AG08395 (cell line): ENCODE measurements around the gene AHNAK2.

ENCODE experiments used
- DNase-seq: peaks from one replicate; pipeline ENCODE4 v3.0.0; 2012; ENCODE audit warnings: mixed read lengths, low spot score

Gene AHNAK2

DNA sequence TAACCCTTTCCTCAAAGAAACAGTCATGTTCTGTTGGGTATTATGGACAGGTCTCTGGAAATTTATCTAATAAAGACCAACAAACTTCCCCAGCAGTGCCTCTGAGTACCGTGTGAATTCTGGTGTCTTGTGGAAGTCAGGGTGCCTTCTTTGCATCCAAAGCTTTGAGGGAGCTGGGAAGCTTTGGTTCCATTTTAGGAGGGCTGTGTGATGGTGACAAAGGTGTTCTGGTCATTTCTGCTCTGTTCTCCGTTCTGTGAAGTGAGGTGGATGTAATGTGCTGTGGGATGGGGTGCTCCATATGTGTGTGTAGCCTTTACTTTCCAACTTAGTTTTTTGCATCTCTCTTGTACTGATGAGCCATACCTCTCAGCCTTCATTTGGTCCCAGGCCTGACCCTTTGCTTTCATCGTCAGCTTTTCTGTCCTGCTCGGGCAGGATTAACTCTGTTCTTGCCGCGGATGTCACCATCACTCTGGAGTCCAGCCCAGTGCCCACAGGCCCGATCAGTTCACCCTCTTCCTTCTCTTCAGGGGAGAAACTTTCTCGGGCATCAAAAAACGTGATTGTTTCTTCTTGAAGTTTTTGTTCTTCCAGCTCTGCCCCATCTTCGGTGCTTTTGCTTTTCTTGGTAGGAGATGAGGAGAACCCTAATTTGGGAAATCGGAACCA lies 40.3 kb downstream of the AHNAK2 start:
- DNase-seq = peak; percentile 1

DNA sequence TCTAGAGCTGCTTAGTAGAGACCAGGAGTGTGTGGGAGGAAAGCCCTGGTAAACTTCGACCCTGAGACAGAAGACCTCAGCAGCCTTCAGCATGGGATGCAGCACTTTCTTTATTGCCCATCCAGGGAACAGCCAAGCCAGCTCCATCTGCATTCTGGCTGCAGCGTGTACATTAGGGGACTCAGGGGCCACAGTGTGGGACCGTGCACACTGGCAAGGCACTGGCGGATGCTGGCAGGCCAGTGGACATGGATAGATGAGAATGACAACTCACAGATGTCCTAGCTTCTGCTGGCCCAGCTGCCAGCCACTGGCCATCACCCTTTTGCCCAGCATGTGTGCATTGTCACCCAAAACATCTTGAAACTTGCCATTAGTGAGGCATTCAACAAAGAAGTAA lies 41.0 kb downstream of the AHNAK2 start:
- DNase-seq = peak; percentile 4

DNA sequence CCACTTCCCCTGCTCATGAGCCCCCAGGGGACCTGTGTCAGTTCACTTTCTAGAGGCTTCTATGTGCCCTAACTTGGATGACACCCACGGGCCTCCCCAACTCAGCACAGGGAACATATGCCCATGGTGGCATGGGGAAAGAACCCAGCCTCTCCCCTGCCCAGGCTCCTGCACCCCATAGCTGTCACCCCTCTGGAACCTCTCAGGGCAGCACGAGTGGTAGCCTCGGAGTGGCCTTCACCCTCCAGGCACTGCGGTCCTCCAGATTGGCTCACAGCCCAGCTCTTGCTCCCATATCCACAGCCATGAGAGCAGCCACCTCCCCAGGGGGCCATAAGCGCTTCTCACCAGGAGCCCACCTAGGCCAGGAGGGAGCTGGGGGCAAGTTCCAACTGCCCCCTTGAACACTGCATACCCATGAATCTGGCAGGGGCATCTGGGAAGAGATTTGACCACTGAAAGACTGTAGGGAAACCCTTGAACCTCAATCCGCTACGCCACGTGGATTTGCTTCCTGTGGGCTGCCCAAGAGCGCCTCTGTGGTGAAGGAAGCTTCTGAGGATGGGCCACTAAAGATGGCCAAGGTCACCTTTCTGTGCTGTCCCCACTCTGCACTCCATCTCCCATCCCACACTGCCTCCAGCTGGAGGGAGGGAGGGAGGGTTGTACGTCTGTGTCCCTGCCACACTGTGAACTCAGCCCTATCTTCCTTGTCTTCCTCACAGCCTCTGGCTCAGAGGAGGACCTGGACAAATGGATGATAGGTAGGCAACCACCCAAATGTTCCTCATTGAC lies 41.6 kb downstream of the AHNAK2 start:
- DNase-seq = peak; percentile 3

DNA sequence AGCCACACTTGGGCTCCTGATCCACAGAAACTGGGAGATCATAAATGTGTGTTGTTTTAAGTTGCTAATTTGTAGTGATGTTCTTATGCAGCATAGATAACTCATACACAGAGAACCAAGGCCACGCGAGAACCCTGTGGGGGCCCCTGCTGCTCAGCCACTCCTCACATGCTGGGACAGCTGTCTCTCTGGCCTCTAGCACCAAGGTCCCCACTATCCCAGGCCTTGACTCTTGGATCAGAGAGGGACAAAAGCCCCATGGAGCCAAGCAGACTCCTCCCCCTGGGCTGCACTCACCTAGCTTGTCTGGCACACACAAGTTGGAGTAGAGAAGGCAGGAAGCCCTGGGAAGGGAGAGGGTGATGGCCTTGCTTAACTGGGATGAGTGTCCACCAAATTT lies 42.2 kb downstream of the AHNAK2 start:
- no peak for DNase-seq

DNA sequence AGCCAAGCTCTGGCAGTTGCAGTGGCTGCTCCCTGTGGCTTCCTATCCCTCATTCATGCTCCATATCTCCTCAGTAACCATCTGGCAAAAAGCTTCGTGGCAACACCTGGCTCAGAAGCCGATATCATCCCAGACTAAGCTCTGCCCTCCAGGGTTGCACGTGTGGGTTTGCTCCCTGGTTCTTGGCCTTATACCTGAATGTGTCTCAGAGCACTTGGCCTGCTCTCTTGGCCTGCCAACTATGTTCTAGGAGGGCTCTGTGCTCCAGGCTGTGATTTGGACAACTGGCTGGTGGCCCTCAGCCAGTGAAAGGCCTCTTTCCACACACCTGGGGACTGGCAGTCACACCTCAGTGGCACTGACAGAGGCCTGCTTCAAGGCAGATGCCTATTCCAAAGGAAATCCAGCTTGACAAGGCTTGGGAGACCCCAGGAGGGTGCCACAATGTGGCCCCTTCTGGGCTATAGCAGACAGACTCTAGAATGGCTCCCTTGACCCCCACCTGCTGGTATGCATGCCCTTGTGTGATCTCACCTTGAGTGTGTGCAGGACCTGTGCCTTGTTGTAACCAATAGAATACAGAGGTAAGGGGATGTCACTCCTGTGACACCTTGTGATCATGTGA lies 43.0 kb downstream of the AHNAK2 start:
- peak; percentile 2 for DNase-seq

DNA sequence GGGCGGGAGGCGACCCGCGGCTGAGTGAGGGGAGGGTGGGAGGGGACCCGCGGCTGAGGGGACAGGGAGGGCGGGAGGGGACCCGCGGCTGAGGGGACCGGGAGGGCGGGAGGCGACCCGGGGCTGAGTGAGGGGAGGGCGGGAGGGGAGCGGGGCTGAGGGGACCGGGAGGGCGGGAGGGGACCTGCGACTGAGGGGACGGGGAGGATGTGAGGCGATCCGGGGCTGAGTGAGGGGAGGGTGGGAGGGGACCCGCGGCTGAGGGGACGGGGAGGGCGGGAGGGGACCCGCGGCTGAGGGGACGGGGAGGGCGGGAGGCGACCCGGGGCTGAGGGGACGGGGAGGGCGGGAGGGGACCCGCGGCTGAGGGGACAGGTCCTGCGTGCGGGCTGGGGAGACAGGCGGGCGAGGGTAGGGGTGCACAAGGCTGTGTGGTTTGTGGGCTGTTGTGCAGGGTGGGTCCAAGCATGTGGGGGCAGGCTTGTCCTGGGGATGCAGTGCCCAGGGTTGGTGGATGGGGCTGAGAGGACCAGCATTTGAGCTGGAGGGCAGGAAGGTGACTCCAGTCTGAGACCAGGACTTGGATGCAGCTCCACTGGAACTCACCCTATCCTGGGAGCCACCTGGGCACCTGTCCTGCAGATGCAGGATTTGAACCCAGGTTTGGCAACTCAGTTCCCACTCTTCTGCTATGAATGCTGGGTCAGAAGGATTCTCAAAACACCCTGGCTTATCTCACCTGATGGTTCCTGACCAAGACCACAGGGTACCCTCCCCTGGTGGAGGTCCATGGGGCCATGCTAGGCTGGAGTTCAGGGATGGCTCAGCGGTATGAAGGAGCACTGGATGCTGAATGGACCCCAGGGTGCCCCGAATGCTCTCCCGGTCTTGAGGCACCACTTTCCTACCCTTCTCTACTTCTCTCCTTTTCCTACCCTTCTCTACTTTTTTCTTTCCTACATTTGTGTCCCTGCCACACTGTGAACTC lies 44.1 kb downstream of the AHNAK2 start:
- DNase-seq = peak; percentile 1

DNA sequence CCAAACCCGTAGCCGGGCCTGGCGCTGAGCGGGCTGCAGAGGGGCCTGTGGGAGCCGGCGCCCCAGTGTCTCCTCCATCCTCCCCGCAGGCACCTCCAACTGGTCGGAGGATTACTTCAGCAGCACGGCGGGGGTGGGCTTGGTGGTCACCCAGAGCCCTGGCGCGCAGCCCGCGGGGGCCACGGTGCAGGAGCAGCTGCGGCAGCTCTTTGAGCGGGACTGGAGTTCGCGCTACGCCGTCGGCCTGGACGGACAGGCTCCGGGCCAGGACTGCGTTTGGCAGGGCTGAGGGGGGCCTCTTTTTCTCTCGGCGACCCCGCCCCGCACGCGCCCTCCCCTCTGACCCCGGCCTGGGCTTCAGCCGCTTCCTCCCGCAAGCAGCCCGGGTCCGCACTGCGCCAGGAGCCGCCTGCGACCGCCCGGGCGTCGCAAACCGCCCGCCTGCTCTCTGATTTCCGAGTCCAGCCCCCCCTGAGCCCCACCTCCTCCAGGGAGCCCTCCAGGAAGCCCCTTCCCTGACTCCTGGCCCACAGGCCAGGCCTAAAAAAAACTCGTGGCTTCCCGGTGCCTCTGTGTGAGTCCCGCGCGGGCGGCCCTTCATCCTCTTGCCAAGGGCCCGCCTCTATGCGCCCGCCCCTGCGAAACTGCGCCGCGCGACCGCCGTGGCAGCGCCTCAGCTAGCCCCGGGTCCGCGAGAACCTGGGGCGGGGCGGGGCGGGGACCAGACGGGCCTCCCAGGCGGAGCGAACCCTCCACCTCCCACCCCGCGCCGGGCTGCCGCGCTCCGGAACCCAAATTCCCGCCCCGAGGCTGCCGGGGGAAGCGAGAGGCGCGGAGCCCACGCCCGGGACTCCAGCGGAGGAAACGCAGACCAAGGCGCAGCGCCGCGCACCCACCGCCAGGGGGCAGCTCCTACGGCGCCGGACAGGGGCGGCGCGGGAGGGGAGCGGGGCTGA lies 45.2 kb downstream of the AHNAK2 start:
- peak; percentile 94 for DNase-seq

DNA sequence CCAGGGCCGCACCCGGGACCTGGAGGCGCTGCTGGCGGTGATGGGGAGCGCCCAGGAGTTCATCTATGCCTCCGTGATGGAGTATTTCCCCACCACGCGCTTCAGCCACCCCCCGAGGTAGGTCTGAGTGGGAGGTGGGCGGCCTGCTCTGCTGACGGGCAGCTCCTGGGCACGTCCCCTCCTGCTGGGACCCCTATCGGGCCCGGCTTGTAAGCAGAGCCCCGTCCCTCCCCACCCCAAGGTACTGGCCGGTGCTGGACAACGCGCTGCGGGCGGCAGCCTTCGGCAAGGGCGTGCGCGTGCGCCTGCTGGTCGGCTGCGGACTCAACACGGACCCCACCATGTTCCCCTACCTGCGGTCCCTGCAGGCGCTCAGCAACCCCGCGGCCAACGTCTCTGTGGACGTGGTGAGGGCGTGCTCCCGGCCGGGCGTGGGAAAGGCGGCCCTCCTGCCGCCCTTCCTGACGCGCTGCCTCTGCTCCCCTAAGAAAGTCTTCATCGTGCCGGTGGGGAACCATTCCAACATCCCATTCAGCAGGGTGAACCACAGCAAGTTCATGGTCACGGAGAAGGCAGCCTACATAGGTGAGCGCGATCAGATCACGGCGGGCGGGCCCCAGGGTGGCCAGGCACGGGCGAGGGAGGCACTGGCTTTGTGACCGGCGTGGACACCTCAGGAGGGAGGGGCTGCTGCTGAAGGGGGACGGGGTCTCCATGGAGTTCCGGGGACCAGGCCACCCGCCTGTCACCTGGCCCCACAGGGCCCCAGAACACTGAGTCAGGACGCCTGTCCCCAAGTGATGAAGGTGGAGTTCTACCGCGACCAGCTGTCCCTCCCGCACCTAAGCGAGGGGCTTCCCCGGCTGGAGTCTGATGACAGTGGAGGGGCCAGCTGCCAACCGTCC lies 46.2 kb downstream of the AHNAK2 start:
- DNase-seq = peak; percentile 1

DNA sequence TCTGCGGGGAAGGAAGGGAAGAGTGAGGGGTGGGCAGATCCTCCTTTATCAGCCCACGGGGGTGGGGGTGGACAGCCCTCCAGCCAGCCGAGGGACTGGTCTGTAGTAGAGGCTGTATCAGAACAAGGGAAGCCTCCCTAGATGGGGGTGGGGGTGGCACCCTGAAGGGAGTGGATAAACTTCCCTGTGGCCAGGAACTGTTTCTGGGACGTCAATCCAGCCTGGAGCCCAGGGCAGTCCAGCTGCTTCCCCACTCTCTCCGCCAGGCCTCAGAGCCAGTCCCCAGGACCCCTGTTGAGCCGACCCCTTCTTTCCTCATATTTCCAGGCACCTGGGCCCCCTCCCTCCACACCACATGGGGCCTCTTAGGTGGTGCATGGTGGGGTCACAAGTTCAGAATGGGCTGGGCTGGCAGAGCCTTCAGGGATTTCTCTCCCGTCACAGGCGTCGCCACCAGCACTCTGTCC lies 46.8 kb downstream of the AHNAK2 start:
- DNase-seq = no peak

DNA sequence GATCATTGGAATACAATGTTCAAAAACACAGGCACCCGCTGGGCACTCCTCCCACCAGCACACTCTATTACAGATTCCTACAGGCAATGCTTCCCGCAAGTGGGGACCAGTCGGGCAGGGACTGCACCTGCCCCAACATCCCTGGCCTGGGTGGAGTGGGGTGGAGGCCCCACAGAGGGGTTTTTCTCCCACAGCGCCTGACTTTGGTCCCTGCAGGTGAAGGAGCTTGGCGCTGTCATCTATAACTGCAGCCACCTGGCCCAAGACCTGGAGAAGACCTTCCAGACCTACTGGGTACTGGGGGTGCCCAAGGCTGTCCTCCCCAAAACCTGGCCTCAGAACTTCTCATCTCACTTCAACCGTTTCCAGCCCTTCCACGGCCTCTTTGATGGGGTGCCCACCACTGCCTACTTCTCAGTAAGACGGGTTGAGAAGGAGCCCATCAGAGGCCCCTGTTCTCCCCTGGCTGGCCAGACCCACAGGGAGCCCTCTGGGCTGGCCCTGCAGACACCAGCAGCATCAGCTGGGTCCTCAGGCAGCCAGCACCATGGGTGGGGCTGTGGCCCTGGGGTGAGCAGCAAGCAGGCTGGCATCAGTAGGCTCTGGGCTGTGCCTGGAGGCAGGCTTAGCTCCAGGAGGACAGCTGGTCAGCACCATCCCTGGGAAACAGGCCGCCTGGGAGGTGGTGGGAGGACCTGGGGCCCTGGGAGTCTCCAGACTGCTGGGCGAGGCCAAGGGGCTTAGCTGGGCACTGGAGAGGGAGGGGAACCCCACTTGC lies 47.5 kb downstream of the AHNAK2 start:
- DNase-seq = no peak

DNA sequence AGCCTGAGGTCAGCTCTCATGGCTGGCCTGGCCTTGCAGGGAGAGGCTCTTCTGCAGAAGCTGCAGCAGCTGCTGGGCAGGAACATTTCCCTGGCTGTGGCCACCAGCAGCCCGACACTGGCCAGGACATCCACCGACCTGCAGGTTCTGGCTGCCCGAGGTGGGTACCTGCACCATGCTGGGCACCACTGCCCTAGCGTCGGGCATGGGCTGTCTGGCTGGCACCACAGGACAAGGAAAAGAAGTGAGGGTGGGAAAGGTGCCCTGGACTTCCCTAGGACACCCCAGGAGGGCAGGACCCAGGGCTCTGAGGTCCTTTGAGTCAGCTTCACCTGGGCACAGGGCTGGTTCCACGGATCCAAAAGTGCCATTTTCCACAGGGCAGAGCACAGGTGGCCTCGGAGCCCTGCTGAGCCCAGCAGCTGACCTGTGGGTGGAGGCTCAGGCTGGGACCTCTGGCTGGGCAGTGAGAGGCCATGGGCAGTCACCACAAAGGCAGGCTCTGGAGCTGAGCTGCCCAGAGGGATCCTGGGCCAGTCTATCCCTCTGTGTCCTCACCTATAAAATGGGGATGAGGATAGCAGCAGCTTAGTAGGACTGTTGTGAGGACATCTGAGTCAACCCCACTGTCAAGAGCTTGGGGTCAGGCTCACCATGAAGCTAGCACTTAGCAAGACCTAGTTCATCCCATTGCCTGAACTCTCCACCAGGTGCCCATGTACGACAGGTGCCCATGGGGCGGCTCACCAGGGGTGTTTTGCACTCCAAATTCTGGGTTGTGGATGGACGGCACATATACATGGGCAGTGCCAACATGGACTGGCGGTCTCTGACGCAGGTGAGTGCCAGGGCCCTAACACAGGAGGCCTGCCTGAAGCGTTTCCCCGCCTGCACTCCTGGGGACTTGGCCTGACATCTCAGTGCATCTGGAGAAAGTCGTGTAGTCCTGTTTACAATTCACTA lies 48.6 kb downstream of the AHNAK2 start:
- no peak for DNase-seq

DNA sequence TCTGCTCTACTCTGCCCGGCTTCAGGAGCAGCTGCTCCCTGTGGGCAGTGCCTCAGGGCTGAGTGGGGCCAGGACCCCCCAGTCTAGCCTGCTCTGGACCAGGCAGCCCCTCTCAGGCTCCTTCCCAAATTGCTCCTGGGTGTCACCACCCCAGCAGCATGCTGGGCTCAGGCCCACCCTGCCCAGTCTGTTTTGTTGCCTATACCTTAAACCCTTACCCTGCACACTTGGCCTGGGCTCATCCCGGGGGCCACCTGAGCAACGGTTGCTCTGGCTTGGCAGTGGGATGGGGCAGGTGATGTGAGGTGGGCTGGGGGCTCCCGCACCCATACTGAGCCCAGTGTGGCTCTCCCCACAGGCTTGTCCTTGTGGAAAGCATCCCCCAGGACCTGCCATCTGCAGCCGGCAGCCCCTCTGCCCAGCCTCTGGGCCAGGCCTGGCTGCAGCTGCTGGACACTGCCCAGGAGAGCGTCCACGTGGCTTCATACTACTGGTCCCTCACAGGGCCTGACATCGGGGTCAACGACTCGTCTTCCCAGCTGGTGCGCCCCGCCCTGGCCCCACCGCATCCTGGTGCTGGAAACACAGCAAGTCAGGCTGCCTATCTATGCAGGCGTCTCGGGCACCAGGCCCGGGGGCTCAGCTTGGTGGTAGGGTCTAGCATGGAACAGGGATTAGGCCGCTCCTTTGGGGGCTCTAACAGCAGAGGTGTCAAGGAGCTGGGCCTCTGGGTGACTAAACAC lies 49.6 kb downstream of the AHNAK2 start:
- no peak for DNase-seq

DNA sequence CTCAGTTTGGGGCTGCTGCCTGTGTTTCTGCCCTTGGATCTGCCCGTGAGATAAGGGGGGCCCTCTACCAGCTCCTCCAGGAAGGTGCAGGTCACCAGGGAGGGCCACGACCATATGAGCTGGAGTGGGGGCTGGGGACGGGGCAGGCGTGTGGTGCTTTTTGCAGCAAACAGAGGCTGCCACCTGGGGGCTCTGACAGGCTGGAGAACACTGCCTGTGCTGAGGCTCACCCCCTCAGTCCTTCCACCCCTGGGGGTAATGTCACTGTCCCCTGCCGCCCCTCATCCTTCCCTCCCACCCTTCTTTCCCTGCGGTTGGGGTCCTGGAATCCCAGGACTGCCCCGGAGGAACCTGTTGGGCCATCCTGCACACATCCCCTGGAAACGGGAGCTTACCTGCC lies 50.3 kb downstream of the AHNAK2 start:
- no peak for DNase-seq

DNA sequence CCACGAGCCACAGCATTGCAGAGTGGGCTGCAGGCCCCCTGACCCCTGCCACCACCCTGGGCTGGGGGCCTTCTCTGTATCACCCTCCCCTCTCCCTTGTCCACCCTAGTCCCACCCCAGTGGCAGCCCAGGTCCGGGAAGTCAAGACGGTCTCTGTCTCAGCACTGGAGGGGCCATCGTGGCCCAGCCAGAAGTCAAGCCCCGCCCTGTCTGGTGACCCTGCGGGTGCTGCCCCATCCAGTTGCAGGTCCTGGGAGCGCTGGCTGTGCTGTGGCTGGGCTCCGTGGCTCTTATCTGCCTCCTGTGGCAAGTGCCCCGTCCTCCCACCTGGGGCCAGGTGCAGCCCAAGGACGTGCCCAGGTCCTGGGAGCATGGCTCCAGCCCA lies 50.8 kb downstream of the AHNAK2 start:
- no peak for DNase-seq

DNA sequence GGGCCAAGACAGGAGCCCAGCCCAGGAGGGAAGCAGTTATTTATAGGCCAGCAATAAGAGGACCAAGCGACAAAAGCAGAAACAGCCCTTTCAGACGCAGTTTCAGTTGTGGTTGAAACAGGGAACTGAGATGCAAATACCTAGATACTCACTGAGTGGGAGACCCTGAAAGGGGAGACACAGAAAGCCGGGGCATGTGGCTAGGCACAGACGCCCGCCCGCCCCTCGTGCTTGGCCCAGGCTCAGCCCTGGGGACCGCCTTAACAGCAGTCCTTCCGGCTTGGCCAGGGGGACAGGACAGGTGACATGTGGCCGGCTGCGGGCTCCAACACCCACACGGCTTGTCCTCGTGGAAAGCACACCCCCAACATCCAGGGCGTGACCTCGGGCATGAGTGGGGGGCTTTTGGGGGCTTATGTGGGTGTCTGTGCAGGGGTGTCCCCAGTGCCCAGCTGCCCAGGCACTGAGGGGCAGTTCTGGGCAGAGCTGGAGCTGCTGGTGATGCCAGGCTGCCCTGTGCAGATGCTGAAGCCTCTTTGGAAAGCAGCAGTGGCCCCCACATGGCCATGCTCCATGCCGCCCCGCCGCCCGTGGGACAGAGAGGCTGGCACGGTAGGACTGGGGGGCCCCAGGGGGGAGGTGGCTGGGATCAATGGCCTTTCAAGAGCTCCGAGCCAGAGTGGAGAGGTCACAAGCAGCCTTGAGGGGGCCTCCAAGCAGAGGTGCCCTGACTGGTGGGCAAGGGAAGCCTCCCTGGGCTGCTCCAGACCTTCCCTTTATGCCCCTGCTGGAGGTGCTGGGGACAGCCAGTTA lies 51.3 kb downstream of the AHNAK2 start:
- DNase-seq = no peak
